NCI-H510A treated with DMSO at 0.1 percent for 48 hours (cell line): ENCODE measurements around the gene APOBEC3G.
"Not testable (repeated sequence)": the region's sequence is repeated elsewhere in the genome, so short reads cannot be mapped to it uniquely, and the experiment has no call there.

Experiments
- DNase-seq: peaks from one replicate; lab custom pipeline; 2025; lab: John Stamatoyannopoulos, UW

Gene APOBEC3G

GRCh38 chr22:39077026-39077840 is at the start of gene APOBEC3G:
TSS of gene APOBEC3G (plus strand) at chr22:39077275. CDS start at chr22:39077362, 87 bp downstream.
- DNase-seq, result not testable (repeated sequence)

- no peak for DNase-seq
These were observed 49.4 kb upstream of the APOBEC3G start for GRCh38 chr22:39027717-39028116.

- DNase-seq, result no peak
These were observed 48.8 kb upstream of the APOBEC3G start for GRCh38 chr22:39028281-39028680.

- no peak for DNase-seq
These were observed 47.8 kb upstream of the APOBEC3G start for GRCh38 chr22:39029227-39029626.

- no peak for DNase-seq
These were observed 46.4 kb upstream of the APOBEC3G start for GRCh38 chr22:39030705-39031104.

- DNase-seq, result not testable (repeated sequence)
These were observed 45.4 kb upstream of the APOBEC3G start for GRCh38 chr22:39031434-39032295.

GRCh38 chr22:39037071-39037470 is 40.0 kb upstream of the APOBEC3G start:
- not testable (repeated sequence) for DNase-seq

- DNase-seq, result no peak
These were observed 37.6 kb upstream of the APOBEC3G start for GRCh38 chr22:39039306-39040126.

GRCh38 chr22:39040155-39040537 is 36.9 kb upstream of the APOBEC3G start:
- DNase-seq, result not testable (repeated sequence)

GRCh38 chr22:39040538-39041296 is 36.4 kb upstream of the APOBEC3G start, which contains the start of gene APOBEC3F:
TSS of gene APOBEC3F (plus strand) at chr22:39040864. CDS start at chr22:39040961, 97 bp downstream.
- peak; percentile 66 for DNase-seq

GRCh38 chr22:39041908-39042307 is 35.2 kb upstream of the APOBEC3G start:
- DNase-seq, result no peak

- DNase-seq, result not testable (repeated sequence)
These were observed 34.0 kb upstream of the APOBEC3G start for GRCh38 chr22:39043063-39043462.

GRCh38 chr22:39045136-39045535 is 31.9 kb upstream of the APOBEC3G start:
- not testable (repeated sequence) for DNase-seq

- not testable (repeated sequence) for DNase-seq
These were observed 27.6 kb upstream of the APOBEC3G start for GRCh38 chr22:39049486-39049885.

GRCh38 chr22:39051844-39052495 is 25.1 kb upstream of the APOBEC3G start:
- not testable (repeated sequence) for DNase-seq

GRCh38 chr22:39055658-39056057 is 21.4 kb upstream of the APOBEC3G start:
- no peak for DNase-seq

GRCh38 chr22:39061290-39061689 is 15.8 kb upstream of the APOBEC3G start:
- not testable (repeated sequence) for DNase-seq

GRCh38 chr22:39061951-39062350 is 15.1 kb upstream of the APOBEC3G start:
- not testable (repeated sequence) for DNase-seq

- DNase-seq, result not testable (repeated sequence)
These were observed 13.2 kb upstream of the APOBEC3G start for GRCh38 chr22:39063904-39064303.
